Suppressor macrophage treated with lipopolysaccharide for 4 hours (primary cell): ENCODE data around the gene ZBED2.
"Not testable (repeated sequence)": the region's sequence is repeated elsewhere in the genome, so short reads cannot be mapped to it uniquely, and the experiment has no call there.

Source experiments
- DNase-seq: peaks from one replicate; pipeline ENCODE4 v3.0.0-alpha.2; 2020

The ZBED2 gene

GRCh38 chr3:111595232-111595631 is at the start of gene ZBED2:
Gene ZBED2, minus strand, starts transcription at chr3:111595346. Its CDS starts 1,145 bp downstream, at chr3:111594201.
- DNase-seq, result no peak

DNA sequence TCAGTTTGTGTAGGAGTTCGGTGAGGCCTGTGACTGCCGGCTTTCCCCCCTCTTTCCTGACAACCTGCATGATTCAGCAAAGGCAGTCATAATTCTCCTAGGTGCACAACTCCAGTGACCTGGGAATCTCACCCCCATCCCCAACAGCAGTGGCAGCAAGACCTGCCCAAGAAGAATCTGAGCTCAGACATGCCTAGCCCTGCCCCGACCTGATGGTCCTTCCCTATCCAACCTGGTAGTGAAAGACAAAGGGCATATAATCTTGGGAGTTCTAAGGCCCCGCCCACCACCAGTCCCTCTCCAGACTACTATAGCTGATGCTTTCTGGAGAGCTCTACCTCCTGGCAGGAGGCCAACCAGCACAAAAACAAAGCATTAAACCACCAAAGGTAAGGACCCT is 44.2 kb upstream of the ZBED2 start:
- DNase-seq, result no peak

DNA sequence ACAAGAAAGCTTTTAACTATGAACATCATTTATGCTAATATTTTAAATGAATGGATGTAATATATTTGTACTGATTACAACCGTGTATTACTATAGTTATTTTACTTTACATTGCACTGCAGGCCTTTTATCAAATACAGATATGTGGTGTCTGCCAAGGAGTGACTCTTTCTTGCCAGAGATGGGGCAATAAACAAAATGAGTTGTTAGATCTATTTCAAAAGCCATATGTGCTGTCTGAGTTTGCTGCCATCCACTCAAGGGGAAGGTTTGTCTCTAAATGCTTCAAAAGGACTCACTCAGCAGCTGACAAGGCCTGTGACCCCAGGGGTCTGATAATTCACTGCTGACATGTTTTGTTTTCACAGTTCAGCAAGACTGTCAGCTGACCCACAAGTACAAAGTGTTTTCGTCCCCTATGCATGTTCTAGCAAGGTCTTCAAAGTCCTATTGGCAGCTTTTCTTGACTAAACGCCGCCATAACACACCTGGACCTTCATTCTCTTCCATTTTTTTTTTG is 41.3 kb upstream of the ZBED2 start:
- no peak for DNase-seq

DNA sequence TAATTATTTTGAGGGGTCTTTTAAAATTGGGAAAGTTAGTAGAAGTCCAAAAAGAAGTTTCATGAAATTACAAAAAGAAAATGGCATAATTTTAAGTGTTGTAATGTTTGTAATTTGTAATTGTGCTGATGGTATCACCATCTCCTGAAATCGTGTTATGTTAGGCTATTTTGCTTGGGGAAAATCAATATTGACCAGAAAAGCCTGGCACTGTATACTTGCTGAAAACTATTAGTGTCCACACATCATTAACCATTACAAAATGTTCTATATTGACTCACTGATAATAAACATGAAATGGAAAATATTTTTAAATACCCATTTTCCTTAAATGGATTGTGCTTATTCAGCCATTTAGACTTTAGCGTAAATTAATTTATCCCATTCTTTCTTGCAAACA is 40.3 kb upstream of the ZBED2 start:
- DNase-seq, result no peak

- not testable (repeated sequence) for DNase-seq
Observed at GRCh38 chr3:111630638-111631037, 35.5 kb upstream of the ZBED2 start.

- DNase-seq, result not testable (repeated sequence)
Observed at GRCh38 chr3:111629018-111629417, 33.9 kb upstream of the ZBED2 start.

DNA sequence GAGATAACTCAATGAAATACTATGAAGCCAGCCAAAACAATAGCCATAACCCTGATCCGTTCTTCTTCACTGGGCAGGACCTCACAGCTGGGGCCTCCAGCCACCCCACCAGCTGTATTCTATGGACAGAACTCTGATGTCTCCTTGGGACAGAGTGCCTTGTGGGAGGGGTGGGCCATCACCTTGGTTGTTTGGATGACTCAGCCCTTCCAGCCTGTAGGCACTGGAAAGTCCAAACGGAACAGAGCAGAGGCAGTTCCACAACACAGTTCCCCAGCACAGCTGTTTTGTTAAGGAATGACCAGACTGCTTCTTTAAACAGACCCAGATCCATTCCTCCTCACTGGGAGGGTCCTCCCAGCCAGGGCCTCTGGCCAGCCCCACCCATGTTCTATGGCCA is 31.9 kb upstream of the ZBED2 start:
- DNase-seq, result no peak

GRCh38 chr3:111621535-111621934 is 26.4 kb upstream of the ZBED2 start:
- DNase-seq, result no peak

- DNase-seq, result no peak
Observed at GRCh38 chr3:111619833-111620232, 24.7 kb upstream of the ZBED2 start.

- no peak for DNase-seq
Observed at GRCh38 chr3:111618945-111619344, 23.8 kb upstream of the ZBED2 start.

DNA sequence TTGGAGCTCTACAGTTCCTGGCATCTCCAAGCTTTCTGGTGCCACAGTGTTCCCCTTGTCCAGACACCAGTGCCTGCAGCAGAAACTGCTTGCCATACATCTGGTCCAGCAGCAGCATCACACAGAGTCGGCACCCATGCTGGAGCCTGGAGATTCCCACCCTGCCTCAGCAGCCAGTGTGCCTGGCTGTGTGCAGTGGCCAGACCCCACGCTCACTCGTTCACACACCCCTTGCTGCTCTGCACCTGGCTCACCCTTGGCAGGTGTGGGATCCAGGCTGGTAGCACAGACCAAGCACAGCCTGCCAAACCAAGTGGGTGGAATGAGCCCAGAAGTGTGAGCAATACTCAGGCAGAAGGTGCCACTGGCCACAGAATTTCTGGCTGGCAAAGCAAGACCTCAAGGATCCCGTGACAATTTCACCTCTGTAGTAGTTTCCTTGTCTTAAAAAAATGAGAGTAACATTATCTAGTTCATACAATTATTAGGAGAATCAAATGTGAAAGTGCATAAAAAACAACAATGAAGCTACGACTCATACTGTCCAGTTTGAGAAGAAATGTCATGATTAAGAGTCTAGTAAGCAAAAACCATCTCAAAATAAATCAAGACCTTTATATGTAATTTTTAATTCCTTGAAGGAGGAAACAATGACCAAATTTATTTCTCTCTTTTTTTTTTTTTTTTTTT is 22.9 kb upstream of the ZBED2 start:
- DNase-seq, result no peak

- no peak for DNase-seq
Observed at GRCh38 chr3:111617406-111617805, 22.3 kb upstream of the ZBED2 start.

DNA sequence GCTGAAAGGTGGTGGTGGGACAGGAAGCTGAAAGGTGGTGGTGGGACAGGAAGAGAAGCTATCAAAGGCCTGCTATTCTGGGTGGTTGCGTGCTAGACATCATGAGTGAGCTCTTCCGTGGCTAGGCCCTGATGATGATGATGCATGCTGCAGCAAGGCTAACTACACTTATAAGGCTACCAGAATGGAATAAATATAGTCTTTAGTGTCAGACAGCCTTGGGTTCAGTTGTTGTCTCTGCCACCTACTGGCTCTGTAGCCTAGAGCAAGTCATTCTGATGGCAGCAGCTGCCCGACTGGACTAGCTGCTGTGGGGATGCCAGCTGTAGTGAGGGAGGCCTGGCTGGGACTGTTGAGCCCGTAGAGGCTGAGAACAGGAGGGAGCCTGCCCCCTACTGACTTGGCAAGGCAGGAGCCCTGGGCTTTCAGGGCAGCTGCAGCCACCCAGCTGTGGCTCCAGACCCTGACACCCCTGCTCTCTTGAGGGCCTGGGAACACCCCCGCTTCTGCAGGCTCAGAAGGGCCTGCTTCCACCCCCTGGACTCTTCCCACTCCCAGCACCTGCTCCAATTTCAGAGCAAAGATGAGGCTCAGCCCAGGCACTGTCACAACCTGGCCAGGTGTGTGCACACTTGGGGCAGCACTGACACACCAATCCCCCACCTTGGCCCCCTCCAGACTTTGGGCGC is 21.4 kb upstream of the ZBED2 start:
- no peak for DNase-seq

DNA sequence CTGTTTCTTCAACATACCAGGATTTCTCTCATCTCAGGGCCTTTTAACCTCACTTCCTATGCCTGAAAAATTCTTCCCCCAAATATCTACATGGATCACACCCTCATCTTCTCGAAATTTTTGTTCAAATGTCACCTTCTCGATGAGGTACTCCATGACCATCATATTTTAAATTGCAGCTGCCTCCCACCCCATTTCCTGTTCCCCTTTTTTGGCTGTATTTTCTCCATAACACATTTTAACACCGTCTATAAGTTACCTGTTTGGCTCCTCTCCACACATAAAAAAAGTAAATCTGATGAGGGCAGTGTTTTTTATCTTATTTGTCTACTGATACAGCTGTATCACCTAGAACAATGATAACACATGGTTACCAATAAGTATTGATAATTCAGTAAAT is 20.7 kb upstream of the ZBED2 start:
- no peak for DNase-seq

- DNase-seq, result no peak
Observed at GRCh38 chr3:111613294-111613693, 18.1 kb upstream of the ZBED2 start.

- DNase-seq, result no peak
Observed at GRCh38 chr3:111610612-111611054, 15.5 kb upstream of the ZBED2 start.

DNA sequence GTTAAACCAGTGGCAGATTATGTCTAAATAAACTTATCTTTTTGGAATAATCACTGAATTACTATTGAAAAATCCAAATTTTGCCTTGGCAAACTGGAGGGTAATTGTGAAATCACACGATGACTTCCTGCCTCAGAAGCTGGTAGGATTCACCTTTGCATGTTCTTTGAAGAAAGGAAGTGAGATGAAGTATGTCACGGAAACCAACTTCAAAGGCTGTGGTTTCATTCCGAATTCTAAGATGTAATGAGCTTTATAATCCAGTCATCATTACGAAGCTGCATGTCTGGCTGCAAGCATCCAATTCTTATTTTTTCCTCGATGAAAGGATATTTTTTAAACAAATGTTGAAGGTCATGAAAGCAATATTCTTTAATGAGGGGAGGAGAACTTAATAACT is 15.0 kb upstream of the ZBED2 start:
- no peak for DNase-seq

- DNase-seq, result no peak
Observed at GRCh38 chr3:111609700-111610099, 14.6 kb upstream of the ZBED2 start.

DNA sequence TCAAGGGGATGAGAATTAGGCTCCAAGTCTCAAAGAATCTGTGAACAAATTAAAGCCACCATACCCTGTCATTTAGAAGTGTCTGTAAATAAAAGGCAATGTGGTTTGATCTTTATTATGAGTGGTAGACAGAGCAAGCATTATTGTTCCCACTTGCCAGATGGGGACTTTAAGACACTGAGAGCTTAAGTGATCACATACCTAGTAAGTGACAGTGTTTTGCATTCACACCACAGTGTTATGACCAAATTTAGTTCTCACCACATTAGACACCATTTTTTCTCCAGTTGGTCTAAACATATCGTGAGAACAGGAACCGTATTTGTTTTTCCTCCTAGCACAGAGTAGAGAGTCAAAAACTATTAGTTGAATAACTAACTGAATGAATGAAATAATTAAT is 13.2 kb upstream of the ZBED2 start:
- no peak for DNase-seq

DNA sequence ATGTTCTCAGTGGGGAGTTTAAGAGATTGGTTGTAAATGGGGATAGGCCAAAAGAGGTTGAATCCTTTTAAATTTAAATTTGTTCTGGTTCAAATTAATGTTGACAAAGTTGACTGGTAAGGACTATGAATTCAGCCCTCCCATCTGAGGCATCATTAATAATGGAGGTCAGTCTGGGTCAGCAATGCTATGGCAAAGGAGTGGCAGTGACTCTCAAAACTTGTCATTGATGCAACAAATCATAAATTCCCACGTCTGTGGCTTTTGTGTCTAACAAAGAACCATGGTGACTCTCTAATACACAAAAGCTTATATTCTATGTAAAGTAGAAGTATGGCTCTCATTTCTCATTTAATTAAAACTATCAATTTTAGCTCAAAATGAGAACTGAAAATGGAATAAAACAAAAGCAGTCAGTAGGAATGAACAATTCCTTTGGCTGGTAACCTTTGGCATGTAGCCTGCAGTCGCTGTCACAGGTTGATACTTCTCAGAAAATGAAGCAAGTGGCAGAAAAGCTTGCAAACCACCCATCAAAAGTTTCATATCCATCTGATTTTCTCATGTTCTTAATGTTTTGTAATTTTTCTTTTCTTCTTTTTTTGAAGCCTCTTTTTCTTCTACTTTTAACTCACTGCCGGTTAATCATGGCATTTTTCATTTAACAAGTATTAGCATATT is 12.2 kb upstream of the ZBED2 start:
- no peak for DNase-seq

- DNase-seq, result no peak
Observed at GRCh38 chr3:111605493-111605892, 10.3 kb upstream of the ZBED2 start.

DNA sequence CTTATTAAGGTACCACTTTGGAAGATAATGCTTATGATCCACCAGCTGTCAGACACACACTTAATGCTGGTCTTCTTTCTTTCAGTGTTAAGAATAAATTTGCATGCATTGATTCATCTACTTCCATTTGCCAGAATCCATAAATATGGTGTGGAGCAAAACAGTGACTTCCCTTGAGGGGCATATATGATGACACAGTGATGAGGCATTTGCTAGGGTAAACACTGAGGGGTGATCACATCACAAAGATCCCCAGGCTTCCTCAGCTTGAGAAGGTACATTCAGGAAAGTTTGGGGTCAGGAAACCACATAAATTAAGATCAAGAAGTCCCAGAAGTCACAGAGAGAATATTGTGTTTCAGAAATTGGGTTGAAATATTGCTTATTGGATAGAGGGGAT is 9.9 kb upstream of the ZBED2 start:
- no peak for DNase-seq

- DNase-seq, result no peak
Observed at GRCh38 chr3:111604119-111604518, 9.0 kb upstream of the ZBED2 start.

- no peak for DNase-seq
Observed at GRCh38 chr3:111603679-111604078, 8.5 kb upstream of the ZBED2 start.
